DND-41 (cell line): ENCODE results near the gene ARHGEF4.

Source experiments
- EZH2 ChIP-seq: IDR thresholded peaks from 3 replicates; pipeline ENCODE4 v1.6.1; 2012; ENCODE audit warnings: borderline replicate concordance, low read depth, mild to moderate bottlenecking, moderate library complexity, low read length, inconsistent platforms; ENCODE audit not compliant: severe bottlenecking
- TF ChIP-seq, protein P1 (sequence below): IDR thresholded peaks from 2 replicates; pipeline ENCODE4 v1.5.1; 2012; ENCODE audit warnings: borderline replicate concordance, low read length, moderate library complexity, mild to moderate bottlenecking; ENCODE audit not compliant: poor library complexity, severe bottlenecking; ENCODE audit errors: extremely low read depth

DNA sequence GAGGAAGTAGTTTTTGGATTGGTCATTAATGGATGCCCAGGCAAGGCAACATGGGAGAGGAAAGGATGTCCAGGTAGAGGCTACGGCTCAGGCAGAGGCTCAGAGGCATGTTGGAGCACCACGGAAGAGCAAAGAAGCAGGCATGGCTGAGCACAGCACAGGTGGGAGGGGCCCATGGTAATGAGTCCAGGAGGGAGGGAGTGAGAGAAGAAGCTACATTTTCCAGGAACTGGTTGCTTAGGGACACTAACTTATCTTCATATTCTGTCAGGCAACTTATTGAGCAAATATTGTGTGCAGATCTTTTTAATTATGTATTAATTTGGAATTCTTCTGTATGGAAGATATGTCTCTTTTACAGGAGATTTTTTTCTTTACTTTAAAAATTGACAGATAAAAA lies 42.2 kb downstream of the ARHGEF4 start:
- TF ChIP-seq, protein P1, sequence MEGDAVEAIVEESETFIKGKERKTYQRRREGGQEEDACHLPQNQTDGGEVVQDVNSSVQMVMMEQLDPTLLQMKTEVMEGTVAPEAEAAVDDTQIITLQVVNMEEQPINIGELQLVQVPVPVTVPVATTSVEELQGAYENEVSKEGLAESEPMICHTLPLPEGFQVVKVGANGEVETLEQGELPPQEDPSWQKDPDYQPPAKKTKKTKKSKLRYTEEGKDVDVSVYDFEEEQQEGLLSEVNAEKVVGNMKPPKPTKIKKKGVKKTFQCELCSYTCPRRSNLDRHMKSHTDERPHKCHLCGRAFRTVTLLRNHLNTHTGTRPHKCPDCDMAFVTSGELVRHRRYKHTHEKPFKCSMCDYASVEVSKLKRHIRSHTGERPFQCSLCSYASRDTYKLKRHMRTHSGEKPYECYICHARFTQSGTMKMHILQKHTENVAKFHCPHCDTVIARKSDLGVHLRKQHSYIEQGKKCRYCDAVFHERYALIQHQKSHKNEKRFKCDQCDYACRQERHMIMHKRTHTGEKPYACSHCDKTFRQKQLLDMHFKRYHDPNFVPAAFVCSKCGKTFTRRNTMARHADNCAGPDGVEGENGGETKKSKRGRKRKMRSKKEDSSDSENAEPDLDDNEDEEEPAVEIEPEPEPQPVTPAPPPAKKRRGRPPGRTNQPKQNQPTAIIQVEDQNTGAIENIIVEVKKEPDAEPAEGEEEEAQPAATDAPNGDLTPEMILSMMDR, result no peak
- TF ChIP-seq EZH2, result no peak
